Measurements from ENCODE around the gene GRIN2A.

GRCh38 chr16:9950658-9951057 is 231.6 kb downstream of the GRIN2A start:
- TF ChIP-seq CTCF (IDR thresholded peaks at IDR 0.05): no peak
- TF ChIP-seq POLR2A (IDR thresholded peaks at IDR 0.05; ENCODE audit: low read depth): no peak
